Ishikawa (cell line): ENCODE results near the gene NCBP3.

Experiments used
- CEBPB ChIP-seq: IDR thresholded peaks from 2 replicates; pipeline ENCODE4 v1.6.1; 2012
- CREB1 ChIP-seq: IDR thresholded peaks from 2 replicates; pipeline ENCODE4 v1.6.1; 2012; ENCODE audit warnings: low read depth
- EGR1 ChIP-seq: IDR thresholded peaks from 2 replicates; pipeline ENCODE4 v1.6.1; 2012
- EP300 ChIP-seq: IDR thresholded peaks from 2 replicates; pipeline ENCODE4 v1.6.1; 2012; ENCODE audit warnings: borderline replicate concordance
- FOXM1 ChIP-seq: IDR thresholded peaks from 2 replicates; pipeline ENCODE4 v1.6.1; 2012; ENCODE audit warnings: low read depth, borderline replicate concordance
- NFIC ChIP-seq: IDR thresholded peaks from 2 replicates; pipeline ENCODE4 v1.6.1; 2012
- RAD21 ChIP-seq: IDR thresholded peaks from 2 replicates; pipeline ENCODE4 v1.6.1; 2012; ENCODE audit warnings: low read depth
- TAF1 ChIP-seq: IDR thresholded peaks from 2 replicates; pipeline ENCODE4 v1.6.1; 2012; ENCODE audit warnings: low read depth, mild to moderate bottlenecking
- TCF12 ChIP-seq: IDR thresholded peaks from 2 replicates; pipeline ENCODE4 v1.6.1; 2012; ENCODE audit warnings: low read depth
- TEAD4 ChIP-seq: IDR thresholded peaks from 2 replicates; pipeline ENCODE4 v1.6.1; 2012
- YY1 ChIP-seq: IDR thresholded peaks from 2 replicates; pipeline ENCODE4 v1.6.1; 2012; ENCODE audit warnings: low read depth
- ZBTB7A ChIP-seq: IDR thresholded peaks from 2 replicates; pipeline ENCODE4 v1.6.1; 2012; ENCODE audit warnings: low read depth
- TF ChIP-seq, protein P1 (sequence below): IDR thresholded peaks from 2 replicates; pipeline ENCODE4 v1.6.1; 2012; ENCODE audit warnings: low read depth, mild to moderate bottlenecking
- TF ChIP-seq, protein P2 (sequence below): IDR thresholded peaks from 2 replicates; pipeline ENCODE4 v1.6.1; 2012
- TF ChIP-seq, protein P3 (sequence below): IDR thresholded peaks from 2 replicates; pipeline ENCODE4 v1.6.1; 2012

NCBP3 gene

DNA sequence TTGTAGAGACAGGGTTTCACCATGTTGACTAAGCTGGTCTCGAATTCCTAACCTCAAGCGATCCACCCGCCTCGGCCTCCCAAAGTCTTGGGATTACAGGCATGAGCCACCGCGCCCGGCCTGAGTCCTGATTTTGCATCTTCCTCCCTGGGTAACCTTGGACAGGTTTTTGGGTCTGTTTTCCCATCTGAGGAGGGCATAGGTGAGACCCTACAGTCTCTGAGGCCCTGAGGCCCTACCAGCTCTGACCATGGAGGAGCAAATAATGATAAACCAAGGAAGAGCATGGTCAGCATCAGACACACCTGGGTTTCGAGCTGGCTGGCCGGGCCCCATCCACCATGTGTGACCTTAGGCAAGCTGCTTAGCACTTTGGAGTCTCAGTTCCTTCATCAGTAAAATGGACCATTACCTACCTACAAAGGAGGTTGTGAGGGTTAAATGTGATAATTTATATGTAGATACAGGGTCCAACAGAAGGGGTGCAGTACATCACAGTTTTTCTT, 1.2 kb upstream of the NCBP3 start:
- TF ChIP-seq YY1, result no peak
- no peak for TF ChIP-seq TCF12
- TF ChIP-seq TEAD4, result no peak
- TF ChIP-seq, protein P1, sequence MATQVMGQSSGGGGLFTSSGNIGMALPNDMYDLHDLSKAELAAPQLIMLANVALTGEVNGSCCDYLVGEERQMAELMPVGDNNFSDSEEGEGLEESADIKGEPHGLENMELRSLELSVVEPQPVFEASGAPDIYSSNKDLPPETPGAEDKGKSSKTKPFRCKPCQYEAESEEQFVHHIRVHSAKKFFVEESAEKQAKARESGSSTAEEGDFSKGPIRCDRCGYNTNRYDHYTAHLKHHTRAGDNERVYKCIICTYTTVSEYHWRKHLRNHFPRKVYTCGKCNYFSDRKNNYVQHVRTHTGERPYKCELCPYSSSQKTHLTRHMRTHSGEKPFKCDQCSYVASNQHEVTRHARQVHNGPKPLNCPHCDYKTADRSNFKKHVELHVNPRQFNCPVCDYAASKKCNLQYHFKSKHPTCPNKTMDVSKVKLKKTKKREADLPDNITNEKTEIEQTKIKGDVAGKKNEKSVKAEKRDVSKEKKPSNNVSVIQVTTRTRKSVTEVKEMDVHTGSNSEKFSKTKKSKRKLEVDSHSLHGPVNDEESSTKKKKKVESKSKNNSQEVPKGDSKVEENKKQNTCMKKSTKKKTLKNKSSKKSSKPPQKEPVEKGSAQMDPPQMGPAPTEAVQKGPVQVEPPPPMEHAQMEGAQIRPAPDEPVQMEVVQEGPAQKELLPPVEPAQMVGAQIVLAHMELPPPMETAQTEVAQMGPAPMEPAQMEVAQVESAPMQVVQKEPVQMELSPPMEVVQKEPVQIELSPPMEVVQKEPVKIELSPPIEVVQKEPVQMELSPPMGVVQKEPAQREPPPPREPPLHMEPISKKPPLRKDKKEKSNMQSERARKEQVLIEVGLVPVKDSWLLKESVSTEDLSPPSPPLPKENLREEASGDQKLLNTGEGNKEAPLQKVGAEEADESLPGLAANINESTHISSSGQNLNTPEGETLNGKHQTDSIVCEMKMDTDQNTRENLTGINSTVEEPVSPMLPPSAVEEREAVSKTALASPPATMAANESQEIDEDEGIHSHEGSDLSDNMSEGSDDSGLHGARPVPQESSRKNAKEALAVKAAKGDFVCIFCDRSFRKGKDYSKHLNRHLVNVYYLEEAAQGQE, result no peak
- TF ChIP-seq, protein P2, sequence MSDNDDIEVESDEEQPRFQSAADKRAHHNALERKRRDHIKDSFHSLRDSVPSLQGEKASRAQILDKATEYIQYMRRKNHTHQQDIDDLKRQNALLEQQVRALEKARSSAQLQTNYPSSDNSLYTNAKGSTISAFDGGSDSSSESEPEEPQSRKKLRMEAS, result no peak
- TF ChIP-seq RAD21, result no peak
- TF ChIP-seq NFIC, result no peak
- TF ChIP-seq FOXM1, result no peak
- no peak for TF ChIP-seq EP300
- TF ChIP-seq TAF1, result no peak
- no peak for TF ChIP-seq ZBTB7A
- TF ChIP-seq CREB1, result no peak
- TF ChIP-seq EGR1, result no peak
- TF ChIP-seq, protein P3, sequence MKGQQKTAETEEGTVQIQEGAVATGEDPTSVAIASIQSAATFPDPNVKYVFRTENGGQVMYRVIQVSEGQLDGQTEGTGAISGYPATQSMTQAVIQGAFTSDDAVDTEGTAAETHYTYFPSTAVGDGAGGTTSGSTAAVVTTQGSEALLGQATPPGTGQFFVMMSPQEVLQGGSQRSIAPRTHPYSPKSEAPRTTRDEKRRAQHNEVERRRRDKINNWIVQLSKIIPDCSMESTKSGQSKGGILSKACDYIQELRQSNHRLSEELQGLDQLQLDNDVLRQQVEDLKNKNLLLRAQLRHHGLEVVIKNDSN, result no peak
- TF ChIP-seq CEBPB, result no peak

DNA sequence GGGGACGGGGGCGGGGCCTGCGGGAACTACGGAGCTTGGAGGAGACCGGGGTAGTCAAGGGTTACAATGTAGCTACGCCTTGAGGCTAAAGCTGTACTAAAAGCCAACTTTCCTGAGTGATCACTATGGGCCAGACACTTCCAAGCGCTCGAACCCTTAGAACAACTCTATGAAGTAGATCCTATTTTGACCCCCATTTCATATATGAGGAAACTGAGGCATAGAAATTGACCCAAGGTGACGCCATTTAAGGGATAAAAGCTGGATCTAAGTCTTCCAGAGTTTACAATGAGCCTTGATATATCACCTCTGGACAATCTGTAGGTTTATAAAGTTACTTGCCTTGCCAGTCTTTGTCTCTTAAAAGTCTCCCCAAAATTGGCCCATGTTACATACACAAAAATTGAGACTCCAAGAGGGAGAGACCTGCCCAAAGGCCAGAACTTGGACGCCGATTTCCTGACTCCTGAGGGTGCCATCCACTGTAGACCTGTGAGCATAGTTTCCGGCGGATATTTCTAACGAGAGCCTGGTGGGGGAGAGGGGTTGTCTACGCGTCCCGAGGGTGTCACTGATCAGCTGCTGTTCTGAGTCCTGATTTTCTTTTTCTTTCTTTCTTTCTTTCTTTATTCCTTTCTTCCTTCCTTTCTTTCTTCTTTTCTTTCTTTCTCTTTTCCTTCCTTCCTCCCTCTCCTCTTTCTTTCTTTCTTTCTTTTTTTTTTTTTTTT, 555 bp upstream of the NCBP3 start:
- TF ChIP-seq CREB1 (no peak), TEAD4 (no peak)

DNA sequence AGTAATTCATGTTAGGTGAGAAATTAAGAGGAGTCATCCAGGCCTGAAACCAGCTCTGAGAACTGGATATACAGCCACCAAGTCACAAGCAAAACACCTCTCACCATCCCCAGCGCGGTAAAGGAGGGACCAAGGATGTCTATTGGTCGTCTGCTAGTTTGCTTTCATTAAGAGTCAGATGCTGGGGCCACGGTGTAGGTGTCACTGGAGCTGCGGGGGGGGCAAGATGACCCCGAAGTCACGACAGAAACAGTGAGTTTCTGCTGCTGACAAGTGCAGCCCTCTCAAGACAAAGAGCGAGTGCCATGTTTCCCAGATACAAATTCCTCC, 790 bp downstream of the NCBP3 start:
- no peak for TF ChIP-seq EGR1
- TF ChIP-seq NFIC, result no peak
- no peak for TF ChIP-seq ZBTB7A
- TF ChIP-seq, protein P3, result no peak
- no peak for TF ChIP-seq EP300

DNA sequence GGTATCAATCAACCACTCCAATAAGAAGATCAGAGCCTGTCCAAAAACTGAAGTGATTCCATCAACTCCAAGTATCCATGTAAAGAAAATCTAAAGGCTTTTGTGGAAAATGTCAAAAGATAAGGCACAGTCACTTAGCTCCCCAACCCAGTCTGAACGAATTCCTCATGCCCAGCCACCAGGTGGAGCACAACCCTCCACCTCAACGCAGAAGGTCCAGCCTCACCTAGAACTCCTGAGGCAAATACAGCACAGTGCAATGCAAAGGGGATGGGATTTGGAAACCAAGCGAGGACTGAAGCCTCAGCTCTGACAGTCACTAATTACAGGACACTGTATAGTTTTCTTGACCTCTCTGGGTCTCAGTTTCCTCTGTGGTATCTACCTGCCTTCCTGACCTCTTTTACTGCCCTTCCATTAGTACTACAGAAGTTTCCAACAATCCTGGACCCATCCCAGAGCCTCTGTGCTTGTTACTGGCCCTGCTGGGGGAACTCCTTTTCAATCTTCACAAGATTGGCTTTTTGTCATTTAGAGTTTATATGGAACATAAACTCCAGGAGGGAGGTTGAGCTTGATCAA, 2.0 kb downstream of the NCBP3 start:
- TF ChIP-seq, protein P3, result no peak
- TF ChIP-seq RAD21, result peak; percentile 32; the same call in 1 of the 2 replicates

DNA sequence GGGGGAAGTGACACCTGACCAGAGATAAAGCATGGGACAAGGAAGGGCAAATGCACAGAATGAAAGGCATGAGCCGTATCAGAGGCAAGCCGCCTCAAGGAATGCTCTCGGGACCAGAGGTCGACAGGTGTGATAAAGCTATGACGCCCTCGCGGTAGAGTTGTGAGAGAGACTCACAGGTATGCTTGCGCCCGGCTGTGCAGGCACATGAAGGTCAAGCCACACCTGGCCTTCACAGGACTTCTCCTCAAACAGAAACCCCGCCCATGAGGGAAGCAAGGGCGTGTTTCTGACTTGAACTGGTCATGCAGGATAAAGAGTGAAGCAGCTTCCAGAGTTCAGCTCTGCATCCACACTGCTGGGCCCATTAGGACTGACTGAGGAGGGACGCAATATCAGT, 7.8 kb downstream of the NCBP3 start:
- TF ChIP-seq NFIC (no peak), CREB1 (no peak), TCF12 (no peak), EGR1 (no peak), ZBTB7A (no peak), RAD21 (no peak), CEBPB (no peak)
- TF ChIP-seq, protein P2, result peak; percentile 76

DNA sequence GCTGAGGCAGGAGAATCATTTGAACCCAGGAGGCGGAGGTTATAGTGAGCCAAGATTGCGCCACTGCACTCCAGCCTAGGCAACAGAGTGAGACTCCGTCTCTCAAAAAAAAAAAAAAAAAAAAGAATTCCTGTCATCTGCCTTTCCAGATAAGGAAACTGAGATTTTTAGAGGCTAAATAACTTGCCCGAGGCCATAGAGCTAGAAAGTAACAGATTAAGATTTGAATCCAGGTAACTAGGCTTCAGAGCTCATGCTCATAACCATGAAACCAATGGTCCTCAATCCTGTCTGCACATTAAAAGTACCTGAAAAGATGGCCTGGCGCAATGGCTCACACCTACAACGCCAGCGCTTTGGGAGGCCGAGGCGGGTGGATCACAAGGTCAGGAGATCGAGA, 9.5 kb downstream of the NCBP3 start:
- TF ChIP-seq, protein P1, result no peak
- TF ChIP-seq ZBTB7A (no peak), EP300 (no peak), CREB1 (no peak), NFIC (no peak), TEAD4 (no peak), TAF1 (no peak), FOXM1 (no peak), CEBPB (no peak), TCF12 (no peak), YY1 (no peak), EGR1 (no peak), RAD21 (no peak)
- TF ChIP-seq, protein P2, result no peak
- TF ChIP-seq, protein P3, result no peak
